ENCODE results near the gene HLF.

DNA sequence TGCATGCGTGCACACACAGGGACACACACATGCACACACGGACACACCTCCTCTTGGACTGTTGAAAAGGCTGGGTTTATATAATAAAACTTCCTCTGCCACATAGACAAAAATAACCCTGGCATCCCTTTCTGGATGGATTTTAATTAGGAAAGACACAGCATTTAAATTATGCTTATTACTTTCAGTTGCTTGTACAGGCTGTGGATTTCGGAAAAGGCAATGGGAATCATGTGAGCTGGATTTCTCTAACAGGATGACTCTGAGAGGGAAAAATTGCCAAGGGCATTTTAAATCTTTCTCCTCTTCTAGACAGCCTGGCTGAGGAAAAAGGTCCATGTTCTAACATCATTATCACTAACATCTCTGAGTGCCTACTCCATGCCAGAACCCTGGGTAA lies 75.9 kb downstream of the HLF start:
- TF ChIP-seq TCF7L2 (IDR thresholded peaks at IDR 0.05; ENCODE audit: borderline replicate concordance, extremely low read depth, insufficient read depth, insufficient read length) (no peak), EZH2 (IDR thresholded peaks at IDR 0.05) (no peak), POLR2AphosphoS5 (IDR thresholded peaks at IDR 0.05; ENCODE audit: low read depth, low read length) (no peak), RAD21 (IDR thresholded peaks at IDR 0.05; ENCODE audit: low read depth) (no peak), CEBPB (IDR thresholded peaks at IDR 0.05; ENCODE audit: low read depth) (no peak)
- TF ChIP-seq, protein P1, sequence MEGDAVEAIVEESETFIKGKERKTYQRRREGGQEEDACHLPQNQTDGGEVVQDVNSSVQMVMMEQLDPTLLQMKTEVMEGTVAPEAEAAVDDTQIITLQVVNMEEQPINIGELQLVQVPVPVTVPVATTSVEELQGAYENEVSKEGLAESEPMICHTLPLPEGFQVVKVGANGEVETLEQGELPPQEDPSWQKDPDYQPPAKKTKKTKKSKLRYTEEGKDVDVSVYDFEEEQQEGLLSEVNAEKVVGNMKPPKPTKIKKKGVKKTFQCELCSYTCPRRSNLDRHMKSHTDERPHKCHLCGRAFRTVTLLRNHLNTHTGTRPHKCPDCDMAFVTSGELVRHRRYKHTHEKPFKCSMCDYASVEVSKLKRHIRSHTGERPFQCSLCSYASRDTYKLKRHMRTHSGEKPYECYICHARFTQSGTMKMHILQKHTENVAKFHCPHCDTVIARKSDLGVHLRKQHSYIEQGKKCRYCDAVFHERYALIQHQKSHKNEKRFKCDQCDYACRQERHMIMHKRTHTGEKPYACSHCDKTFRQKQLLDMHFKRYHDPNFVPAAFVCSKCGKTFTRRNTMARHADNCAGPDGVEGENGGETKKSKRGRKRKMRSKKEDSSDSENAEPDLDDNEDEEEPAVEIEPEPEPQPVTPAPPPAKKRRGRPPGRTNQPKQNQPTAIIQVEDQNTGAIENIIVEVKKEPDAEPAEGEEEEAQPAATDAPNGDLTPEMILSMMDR (IDR thresholded peaks at IDR 0.05 in 2 of 3, conservative IDR thresholded peaks at IDR 0.05 in 1 of 3; ENCODE audit: borderline replicate concordance in 1 of 3, insufficient read depth in 1 of 3, low read depth in 2 of 3, low read length in 2 of 3), result no peak

All from HCT116 (cell line).